Inflammatory macrophage treated with lipopolysaccharide for 4 hours (primary cell): Measurements from ENCODE around the gene PHIP.
"Not testable (repeated sequence)": the region's sequence is repeated elsewhere in the genome, so short reads cannot be mapped to it uniquely, and the experiment has no call there.

ENCODE experiments used
- DNase-seq: peaks from one replicate; pipeline ENCODE4 v3.0.0-alpha.2; 2020

PHIP gene

GRCh38 chr6:79005024-79005423 is 73.0 kb downstream of the PHIP start:
- no peak for DNase-seq

GRCh38 chr6:79004239-79004638 is 73.8 kb downstream of the PHIP start:
- no peak for DNase-seq

GRCh38 chr6:79001415-79001814 is 76.6 kb downstream of the PHIP start:
- no peak for DNase-seq

- no peak for DNase-seq
Observed at GRCh38 chr6:78999737-79000136, 78.3 kb downstream of the PHIP start.

- DNase-seq: no peak
Observed at GRCh38 chr6:78995946-78996345, 82.1 kb downstream of the PHIP start.

GRCh38 chr6:78995346-78995745 is 82.7 kb downstream of the PHIP start:
- DNase-seq: no peak

GRCh38 chr6:78993955-78994354 is 84.1 kb downstream of the PHIP start:
- no peak for DNase-seq

- DNase-seq: no peak
Observed at GRCh38 chr6:78989191-78989590, 88.9 kb downstream of the PHIP start.

- DNase-seq: no peak
Observed at GRCh38 chr6:78986161-78986560, 91.9 kb downstream of the PHIP start.

- DNase-seq: no peak
Observed at GRCh38 chr6:78984225-78984950, 93.7 kb downstream of the PHIP start.

- DNase-seq: no peak
Observed at GRCh38 chr6:78967191-78967590, 110.9 kb downstream of the PHIP start.

- no peak for DNase-seq
Observed at GRCh38 chr6:78966542-78966941, 111.5 kb downstream of the PHIP start.

- DNase-seq: no peak
Observed at GRCh38 chr6:78962448-78962847, 115.6 kb downstream of the PHIP start.

- no peak for DNase-seq
Observed at GRCh38 chr6:78954740-78955139, 123.3 kb downstream of the PHIP start.

- no peak for DNase-seq
Observed at GRCh38 chr6:78953798-78954197, 124.3 kb downstream of the PHIP start.

GRCh38 chr6:78952362-78952761 is 125.7 kb downstream of the PHIP start:
- DNase-seq: no peak

GRCh38 chr6:78948785-78949184 is 129.3 kb downstream of the PHIP start:
- DNase-seq: no peak

GRCh38 chr6:78947962-78948361 is 130.1 kb downstream of the PHIP start:
- no peak for DNase-seq

- no peak for DNase-seq
Observed at GRCh38 chr6:78947529-78947928, 130.5 kb downstream of the PHIP start.

GRCh38 chr6:78942446-78942845 is 135.6 kb downstream of the PHIP start:
- DNase-seq: no peak

GRCh38 chr6:78936515-78936914 is 141.5 kb downstream of the PHIP start:
- DNase-seq: no peak

GRCh38 chr6:78935553-78935952 is 142.5 kb downstream of the PHIP start:
- no peak for DNase-seq

GRCh38 chr6:78925317-78925716 is 152.7 kb downstream of the PHIP start:
- DNase-seq: no peak

- not testable (repeated sequence) for DNase-seq
Observed at GRCh38 chr6:78921168-78921567, 156.9 kb downstream of the PHIP start.

- no peak for DNase-seq
Observed at GRCh38 chr6:78917788-78918187, 160.3 kb downstream of the PHIP start.
